Measurements from ENCODE around the gene MACROD1. TPM values are rescaled to one million over a fixed set of nuclear protein-coding genes. Genes with fewer than 3 reads are reported as not detected.

MACROD1 gene
- total and polyA plus RNA-seq, 9 of the 15 experiments (the other 6 are each of a cell fraction or from before 2014, with no cell fraction given), result 1.1 to 60.0 (median 26.4) TPM

DNA sequence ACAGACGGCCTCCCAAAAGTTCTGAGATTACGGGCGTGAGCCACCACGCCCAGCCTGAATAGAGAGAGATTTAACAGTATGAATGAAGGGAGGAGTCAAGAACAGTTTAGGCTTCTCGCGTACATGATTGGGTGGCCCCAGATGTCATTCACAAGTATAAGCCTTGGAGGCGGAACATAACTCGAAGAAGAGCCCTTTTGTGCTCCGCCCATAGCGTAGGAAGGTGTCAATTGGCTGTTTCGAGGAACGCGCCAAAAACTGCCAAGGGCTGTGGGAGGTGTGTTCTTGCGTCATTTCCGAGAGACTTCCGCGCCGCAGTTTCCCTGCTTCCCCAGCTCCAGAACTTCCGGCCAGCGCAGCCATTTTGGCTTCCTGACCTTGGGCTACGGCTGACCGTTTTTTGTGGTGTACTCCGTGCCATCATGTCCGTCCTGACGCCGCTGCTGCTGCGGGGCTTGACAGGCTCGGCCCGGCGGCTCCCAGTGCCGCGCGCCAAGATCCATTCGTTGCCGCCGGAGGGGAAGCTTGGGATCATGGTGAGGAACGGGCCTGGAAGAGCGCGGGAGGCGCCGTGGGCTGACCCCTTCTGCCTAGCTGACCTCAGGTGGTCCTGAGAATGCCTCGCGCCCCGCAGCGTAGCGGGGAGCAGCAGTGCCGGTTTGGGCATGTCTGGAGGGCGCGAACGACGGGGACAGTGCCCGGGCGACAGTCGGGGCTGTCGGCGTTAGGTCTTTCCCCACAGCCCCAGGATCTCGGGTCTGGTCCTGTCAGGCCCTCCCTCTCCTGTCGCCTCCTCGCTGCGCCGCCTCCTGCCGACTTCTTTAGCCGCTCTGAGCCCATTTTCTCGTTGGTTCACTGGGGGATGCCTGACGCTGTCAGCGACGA, 191.4 kb downstream of the MACROD1 start, which contains the start of gene COX8A (continued):
- TF ChIP-seq HEY1 (CRISPR knock-in tag; IDR thresholded peaks at IDR 0.05; ENCODE audit: borderline replicate concordance) (no peak), KLF6 (CRISPR knock-in tag; IDR thresholded peaks at IDR 0.05; ENCODE audit: borderline replicate concordance) (no peak), ZSCAN29 (IDR thresholded peaks at IDR 0.05) (no peak), SMARCB1 (IDR thresholded peaks at IDR 0.05; ENCODE audit: insufficient read length, low read depth) (no peak), SLC30A9 (CRISPR knock-in tag; IDR thresholded peaks at IDR 0.05) (no peak), POLR2H (tag; IDR thresholded peaks at IDR 0.05; ENCODE audit: low read depth) (peak; percentile 88), ZNF280B (CRISPR knock-in tag; IDR thresholded peaks at IDR 0.05) (no peak), BRD9 (IDR thresholded peaks at IDR 0.05; ENCODE audit: low read depth, partially characterized antibody) (peak; percentile 58), POLR2AphosphoS2 (IDR thresholded peaks at IDR 0.05; ENCODE audit: low read length) (peak; percentile 88; the same call in 1 of the 2 replicates), ZNF449 (CRISPR knock-in tag; IDR thresholded peaks at IDR 0.05) (no peak), MCM7 (IDR thresholded peaks at IDR 0.05) (no peak), CREBBP (IDR thresholded peaks at IDR 0.05; ENCODE audit: low read depth, low read length) (no peak), ZBTB8A (IDR thresholded peaks at IDR 0.05; ENCODE audit: partially characterized antibody) (no peak), CEBPZ (IDR thresholded peaks at IDR 0.05; ENCODE audit: borderline replicate concordance, low read depth, low read length) (no peak)
- TF ChIP-seq, protein P1, sequence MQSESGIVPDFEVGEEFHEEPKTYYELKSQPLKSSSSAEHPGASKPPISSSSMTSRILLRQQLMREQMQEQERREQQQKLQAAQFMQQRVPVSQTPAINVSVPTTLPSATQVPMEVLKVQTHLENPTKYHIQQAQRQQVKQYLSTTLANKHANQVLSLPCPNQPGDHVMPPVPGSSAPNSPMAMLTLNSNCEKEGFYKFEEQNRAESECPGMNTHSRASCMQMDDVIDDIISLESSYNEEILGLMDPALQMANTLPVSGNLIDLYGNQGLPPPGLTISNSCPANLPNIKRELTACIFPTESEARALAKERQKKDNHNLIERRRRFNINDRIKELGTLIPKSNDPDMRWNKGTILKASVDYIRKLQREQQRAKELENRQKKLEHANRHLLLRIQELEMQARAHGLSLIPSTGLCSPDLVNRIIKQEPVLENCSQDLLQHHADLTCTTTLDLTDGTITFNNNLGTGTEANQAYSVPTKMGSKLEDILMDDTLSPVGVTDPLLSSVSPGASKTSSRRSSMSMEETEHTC (IDR thresholded peaks at IDR 0.05), result no peak
- TF ChIP-seq, protein P2, sequence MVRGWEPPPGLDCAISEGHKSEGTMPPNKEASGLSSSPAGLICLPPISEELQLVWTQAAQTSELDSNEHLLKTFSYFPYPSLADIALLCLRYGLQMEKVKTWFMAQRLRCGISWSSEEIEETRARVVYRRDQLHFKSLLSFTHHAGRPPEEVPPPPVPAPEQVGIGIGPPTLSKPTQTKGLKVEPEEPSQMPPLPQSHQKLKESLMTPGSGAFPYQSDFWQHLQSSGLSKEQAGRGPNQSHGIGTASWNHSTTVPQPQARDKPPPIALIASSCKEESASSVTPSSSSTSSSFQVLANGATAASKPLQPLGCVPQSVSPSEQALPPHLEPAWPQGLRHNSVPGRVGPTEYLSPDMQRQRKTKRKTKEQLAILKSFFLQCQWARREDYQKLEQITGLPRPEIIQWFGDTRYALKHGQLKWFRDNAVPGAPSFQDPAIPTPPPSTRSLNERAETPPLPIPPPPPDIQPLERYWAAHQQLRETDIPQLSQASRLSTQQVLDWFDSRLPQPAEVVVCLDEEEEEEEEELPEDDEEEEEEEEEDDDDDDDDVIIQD (CRISPR knock-in tag; IDR thresholded peaks at IDR 0.05), result no peak
